HTERT RPE-1 (cell line): ENCODE results near the gene ABHD12.
"Not testable (repeated sequence)": the region's sequence is repeated elsewhere in the genome, so short reads cannot be mapped to it uniquely, and the experiment has no call there.

ENCODE experiments used
- in situ Hi-C: fragments of 300-500 bp; cut with MboI; formaldehyde crosslinking; loops from 4 replicates; pipeline ENCODE4 v1.14.3; 2020; ENCODE audit warnings: low sequenced_read_pairs

The ABHD12 gene

DNA sequence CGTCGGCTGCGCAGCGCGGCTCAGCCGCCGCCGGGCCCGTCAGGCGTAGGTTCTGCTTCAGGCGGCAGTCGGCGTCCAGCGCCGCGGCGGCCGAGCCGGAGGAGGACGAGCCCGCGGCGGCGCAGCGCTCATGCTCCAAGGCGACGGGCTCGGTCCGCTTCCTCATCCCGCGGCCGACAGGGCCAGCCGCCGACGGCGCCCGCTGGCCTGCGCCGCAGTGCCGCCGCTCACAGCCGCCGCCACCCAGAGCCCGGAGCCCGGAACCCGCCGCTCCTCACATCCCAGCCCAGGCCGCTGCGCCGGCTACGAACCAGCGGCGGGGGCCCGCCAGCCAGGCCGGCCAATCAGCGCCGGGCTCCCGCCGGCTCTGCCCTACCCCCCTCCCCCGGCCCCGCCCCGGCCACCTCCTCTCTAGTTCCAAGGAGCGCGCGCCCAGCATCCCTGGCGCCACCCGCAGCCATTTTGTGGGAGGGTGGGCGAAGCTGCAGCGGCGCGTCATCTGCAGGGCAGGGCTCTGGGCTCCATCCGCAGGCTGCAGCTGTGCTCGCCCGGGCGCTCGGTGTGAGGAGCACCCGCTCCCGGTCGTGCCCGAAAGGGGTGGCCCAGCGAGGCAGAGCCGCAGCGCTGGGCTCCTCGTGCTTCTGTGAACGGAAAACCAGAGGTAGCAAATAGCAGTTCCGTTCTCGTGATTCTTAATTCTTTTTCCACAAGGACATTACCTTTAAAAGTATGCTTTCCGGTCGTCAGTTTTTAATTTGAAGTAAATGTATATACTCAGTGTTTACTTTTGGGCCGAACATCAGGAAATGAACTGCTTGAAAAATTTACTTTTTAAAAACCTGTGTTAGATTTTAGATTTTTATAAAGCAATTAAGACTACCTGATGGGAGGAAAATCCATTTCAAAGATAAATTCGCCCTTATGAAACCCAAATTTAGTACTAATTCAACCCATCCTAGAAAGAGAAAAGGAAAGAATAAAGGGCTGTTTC, at the start of gene ABHD12:
ABHD12 (minus strand) TSS at position 298 of the 991 bp plus-strand sequence; CDS start at position 166, 132 bp downstream.
- in situ Hi-C loops: no loop called here

DNA sequence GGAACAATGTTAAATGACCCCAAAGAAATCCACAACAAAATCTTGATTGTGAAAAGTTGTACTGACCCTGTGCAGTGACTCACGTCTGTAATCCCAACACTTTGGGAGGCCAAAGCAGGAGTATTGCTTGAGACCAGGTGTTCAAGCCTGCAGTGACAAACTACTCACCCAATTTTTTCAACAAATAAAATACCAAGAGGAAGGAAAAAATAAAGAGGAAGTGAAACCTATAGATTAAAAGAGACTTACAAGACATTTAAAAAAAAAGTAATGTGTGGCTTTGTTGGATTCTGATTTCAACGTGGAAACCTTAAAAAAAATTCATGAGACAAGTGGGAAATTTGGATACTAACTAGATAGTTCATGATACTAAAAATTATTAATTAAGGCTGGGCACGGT, 48.7 kb upstream of the ABHD12 start:
- in situ Hi-C loops: no loop called here

DNA sequence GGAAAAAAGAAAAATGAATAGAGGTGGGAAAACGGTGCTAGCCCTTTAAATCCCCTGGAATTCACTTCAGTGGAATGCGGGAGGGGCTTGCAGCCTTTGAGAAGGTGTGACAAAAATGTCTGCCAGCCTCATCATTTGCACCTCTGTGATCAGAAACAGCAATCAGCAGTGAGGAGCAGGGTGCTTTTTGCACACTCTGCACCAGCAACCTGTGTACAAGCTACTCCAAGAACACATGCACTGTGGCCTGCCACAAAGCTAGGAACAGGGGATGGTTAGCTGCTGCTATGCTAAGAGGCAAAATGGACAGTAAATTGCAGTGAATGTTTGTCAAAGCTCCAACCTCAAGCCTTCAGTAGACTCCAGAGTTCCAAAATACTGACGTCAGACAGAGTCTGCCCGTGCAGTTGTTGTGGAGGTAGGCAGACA, 46.5 kb upstream of the ABHD12 start:
- in situ Hi-C loops: no loop called here

DNA sequence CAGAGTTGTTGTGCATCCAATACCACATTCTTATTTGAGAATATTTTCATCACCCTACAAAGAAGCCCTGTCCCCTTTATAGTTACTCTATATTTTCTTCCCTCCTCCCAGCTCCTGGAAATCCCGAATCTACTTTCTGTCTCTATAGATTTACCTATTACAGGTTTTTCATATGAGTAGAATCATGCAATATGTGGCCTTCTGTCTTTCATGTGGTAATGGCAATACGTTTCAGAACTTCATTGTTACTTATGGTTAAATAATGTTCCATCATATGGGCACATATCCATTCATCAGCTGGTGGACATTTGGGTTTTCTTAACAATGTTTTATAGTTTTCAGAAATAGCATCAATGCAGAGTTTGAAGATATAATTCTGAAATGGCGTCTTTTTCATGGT, 33.9 kb upstream of the ABHD12 start:
- in situ Hi-C loops: no loop called here

DNA sequence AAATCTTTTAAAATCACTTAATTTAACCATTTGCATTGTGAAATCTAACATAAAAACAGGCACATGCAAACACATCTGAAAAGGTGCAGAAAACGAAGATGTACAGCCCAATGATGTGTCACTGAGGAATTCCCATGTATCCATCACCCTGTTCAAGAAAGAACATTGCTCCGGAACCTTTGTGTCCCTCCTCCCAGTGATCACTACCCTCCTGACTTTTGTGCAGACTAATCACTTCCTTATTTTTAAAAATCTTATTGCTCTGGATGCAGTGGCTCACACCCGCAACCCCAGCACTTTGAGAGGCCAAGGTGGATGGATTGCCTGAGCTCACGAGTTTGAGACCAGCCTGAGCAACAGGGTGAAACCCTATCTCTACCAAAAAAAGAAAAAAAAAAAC, 31.4 kb upstream of the ABHD12 start:
- in situ Hi-C loops: no loop called here

DNA sequence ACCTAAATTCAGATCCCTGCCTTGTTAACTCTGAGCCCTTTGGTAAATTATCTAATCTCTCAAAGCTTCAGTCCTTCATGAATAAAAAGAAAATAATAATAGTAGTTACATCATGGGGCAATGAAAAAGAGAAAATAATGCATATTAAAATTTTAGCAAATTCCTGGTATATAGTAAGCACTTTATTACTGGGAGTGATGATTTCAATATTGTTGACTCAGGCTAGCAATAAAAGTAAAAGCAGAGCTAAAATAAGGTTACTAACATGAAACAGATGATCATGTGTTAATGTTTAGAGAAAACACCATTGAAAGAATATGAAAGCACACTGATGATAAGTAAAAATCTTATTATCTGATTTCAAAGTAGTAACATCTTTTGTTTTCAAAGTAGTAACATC, 30.5 kb upstream of the ABHD12 start:
- in situ Hi-C loops: no loop called here

DNA sequence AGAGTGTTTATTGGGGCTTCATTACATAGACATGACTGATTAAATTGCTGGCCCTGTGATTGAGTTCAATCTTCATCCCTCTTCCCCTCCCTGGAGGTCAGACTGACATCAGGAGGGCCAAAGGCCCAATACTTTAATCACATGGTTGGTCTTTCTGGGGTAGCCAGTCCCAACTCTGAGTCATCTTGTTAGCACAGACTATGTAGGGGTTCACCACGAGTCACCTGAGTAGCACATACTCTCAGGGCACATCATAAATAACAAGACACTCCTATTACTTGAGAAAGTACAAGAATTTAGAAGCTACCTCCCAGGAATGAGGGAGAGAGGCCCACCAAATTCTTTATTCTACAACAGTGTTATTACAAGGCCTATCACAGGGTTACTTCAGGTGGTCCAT, 28.1 kb upstream of the ABHD12 start:
- in situ Hi-C loops: no loop called here

DNA sequence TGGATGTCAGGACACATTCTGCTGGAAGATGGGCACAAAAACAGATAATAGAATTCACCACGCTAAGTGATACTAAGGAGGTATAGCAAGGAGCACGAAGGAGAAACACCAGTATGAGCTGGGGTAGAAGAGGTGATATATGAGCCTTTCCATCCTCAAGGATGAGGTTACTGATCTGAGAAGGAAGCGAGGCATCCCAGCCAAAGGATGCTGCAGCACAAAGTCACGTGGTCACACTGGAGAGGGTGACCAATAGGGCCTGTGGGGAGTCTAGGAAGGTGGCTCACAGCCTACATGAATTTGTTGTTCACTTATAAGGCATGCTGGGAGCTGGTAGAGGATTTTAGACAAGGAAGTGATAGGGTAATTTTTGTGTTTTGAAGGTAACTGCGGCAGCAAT, 18.3 kb upstream of the ABHD12 start:
- in situ Hi-C loops: no loop called here

DNA sequence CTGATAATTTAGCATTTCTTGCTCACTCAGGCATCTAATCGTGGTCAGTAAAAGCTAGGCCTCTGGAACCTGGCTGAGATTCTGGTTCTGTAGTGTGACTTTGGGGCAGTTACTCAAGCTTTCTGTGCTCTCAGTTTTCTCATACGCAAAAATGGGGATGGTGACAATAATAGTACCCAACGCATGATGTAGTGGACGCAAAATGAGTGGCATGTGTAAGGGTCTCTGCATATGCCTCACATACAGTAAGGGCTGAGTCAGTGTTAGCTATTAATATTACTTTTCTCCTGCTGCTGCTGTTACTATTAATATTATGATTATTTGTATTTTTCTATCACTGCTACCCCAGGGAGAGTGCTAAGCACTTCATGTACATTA, 17.5 kb upstream of the ABHD12 start:
- in situ Hi-C loops: no loop called here

DNA sequence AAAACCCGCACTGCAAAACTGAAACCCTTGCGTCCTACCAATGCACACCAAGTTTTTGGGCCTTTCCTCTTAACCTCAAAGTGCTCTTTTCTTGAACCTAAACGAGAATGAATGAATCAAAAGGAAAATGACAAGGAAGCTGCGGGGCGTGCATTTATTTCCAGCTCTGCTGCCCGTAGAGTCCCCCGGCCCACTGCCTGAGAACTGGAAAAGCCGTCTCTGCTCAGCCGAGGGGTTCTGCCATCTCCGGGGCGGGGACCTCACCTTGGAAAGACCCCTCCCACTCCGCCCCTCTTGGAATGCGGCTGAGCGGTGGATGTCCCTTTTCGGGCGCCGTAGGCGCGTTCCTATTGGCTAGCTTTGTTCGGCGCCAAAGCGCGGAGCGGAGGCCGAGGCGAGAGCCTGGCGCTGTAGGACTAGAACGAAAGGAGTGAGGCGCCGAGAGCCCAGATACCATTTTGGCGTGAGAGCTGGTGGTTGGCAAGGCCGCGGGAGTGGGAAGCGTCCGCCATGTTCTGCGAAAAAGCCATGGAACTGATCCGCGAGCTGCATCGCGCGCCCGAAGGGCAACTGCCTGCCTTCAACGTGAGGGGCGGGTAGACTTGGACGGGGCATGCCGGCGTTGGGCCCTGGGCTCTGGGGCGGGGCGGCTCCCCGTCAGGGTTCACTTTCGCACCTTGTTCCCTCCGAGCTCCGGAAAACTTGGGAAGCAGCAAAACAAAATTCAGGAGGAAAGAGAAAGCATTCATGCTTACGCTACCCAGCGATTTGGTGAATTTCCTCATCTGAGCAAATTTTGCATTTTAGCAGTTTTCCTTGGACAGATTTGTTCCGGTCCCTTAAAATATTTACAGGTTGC, 16.9 kb upstream of the ABHD12 start, which contains the start of gene GINS1:
GINS1 (plus strand) TSS at position 363 of the 859 bp plus-strand sequence; CDS start at position 511, 148 bp downstream.
- in situ Hi-C loops: no loop called here

DNA sequence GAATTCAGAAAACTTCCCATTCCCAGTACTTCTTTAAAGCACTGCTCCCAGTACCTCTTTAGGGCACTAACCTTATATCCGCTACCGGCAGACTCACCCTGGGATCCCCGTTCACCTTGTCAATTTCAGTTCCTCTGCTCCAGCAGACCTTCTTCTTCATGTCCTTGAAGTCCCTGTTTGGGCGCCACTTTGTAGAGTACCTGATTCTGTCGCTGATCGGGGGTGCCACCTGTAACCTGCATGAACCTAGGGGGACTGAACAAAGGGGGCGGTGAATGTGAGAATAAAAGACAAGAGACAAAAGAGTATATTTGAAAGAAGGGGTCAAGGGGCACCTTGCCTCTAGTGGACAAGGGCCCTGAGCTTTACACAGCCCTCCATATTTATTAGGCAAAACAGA, 11.9 kb upstream of the ABHD12 start:
- in situ Hi-C loops: no loop called here

DNA sequence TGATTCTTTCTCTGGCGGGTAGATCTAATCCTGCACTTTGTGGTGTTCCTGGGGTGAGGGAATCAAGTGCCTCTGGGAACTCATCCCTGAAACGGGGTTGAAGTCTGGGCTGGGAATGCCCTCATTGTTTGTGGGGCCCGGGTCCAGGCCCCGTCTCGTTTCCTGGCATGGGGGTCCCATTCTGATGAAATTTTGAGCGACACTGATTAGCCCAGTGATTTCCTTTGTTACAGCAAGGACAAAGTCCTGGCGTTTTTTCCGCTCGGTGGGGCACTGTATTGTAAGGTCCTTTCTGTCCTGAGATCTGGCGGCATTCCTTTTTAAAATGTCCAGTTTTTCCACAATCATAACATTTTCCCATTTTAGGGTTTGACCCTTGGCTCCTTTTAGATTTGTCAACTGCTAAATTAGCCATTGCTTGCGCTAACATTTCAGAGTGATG, 9.7 kb upstream of the ABHD12 start:
- in situ Hi-C loops: not testable (repeated sequence)

DNA sequence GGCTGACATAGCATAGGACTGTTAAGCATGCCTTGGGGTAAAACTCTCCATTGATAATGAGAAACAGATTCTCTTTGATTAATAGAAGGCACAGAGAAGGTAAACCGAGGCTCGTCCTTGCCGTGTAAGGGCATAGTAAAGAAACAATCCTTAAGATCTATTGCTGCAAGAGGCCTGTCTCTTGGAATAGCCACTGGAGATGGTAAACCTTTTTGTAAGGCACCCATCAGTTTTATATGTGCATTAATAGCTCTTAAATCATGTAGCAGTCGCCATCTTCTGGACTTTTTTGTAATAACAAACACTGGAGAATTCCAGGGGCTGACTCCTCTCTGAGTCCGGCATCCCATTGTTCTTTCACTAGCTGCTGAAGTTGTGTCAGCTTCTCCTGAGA, 8.4 kb upstream of the ABHD12 start:
- in situ Hi-C loops: no loop called here

DNA sequence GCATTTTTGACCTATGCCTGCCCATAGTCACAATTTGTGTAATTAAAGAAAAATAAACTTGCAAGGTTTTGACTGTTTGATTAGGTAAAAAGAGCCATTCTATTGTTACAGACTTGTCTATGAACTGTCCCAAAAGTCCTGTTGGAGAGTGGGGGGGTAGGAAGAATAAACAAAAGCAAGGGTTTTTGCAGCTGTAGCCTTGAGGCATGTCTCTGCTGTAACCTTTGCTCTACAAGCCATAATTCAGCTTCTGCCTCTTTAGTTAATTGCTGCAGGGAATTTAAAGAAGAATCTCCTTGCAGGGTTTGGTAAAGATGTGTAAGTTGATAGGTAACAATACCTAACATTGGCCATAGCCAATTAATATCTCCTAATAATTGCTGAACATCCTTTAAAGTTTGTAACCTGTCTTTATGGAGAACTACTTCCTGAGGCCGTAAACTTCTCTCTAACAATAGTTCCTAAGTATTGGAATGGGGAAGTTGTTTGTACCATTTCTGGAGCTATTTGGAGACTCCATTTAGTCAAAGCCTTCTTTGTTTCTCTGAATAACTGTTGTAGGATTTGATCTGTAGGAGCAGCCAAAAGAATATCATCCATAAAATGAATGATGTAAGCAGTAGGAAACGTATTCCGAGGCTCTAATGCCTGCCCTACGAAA, 7.9 kb upstream of the ABHD12 start:
- in situ Hi-C loops: no loop called here

DNA sequence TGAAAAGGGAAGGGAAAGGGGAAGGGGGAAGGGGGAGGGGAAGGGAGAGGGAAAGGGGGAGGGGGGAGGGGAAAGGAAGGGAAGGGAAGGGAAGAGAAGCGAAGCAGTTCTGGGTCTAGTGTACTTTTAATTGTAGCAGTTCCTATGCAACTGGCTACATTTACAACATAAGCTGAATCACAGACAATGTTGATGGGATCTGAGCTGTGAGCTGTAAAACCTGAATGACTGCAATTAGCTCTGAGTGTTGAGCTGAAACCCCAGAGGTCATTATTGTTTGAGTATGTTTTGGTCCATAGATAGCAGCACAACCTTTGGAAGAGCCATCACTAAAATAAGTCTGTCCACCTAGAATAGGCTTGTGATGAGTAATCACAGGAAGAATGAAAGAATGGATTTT, 7.2 kb upstream of the ABHD12 start:
- in situ Hi-C loops: no loop called here

DNA sequence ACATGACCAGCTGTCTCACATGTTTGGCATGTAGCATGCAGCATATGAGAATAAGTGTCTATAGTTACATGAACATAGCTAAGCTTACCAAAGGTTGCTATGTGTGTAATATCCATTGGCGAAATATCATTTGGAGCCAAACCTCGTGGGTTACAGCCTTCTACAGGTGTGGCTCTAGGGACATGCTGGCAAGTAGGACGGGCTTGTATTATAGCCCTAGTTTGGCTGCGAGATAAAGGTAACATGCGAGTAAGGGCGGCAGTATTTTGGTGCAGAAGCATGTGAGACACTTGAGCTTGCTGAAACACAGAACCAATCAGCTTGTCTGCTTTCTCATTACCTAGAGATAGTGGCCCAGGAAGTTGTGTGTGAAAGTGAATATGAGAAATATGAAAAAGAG, 6.5 kb upstream of the ABHD12 start:
- in situ Hi-C loops: no loop called here

DNA sequence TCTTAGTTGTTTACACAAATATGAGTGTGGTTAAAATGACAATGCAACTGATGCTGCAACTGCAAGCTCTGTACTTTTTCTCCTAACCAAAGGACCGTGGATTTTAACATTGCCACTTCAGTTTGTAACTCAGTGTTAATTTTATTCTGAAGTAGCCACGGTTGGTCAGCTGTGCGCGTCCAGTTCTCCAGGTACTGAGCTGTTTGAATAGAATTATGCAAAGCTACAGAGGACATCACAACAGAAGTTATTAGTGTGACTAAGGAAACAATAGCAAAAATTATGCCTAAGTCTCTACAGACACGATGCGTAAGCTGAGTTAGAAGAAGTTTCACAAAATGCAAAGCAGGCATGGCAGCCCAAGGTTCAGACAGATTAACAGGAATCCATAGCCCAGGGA, 4.4 kb upstream of the ABHD12 start:
- in situ Hi-C loops: no loop called here

DNA sequence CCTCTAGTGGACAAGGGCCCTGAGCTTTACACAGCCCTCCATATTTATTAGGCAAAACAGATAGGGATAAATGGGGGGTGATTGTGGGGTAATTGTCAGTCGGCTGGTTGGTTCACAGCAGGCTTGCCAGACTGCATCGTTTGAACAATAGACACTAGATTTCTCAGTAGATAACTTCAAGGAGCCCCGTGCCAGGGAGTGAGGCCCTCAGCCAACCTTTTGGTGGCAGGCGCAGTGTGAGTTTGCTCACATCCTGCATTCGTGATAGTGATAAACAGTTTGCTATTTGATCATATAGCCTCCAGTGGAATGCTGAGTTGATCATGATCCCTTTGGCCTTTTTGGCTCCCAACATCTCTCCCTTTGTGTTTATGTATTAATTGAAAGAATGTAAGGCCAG, 3.6 kb upstream of the ABHD12 start:
- in situ Hi-C loops: no loop called here

DNA sequence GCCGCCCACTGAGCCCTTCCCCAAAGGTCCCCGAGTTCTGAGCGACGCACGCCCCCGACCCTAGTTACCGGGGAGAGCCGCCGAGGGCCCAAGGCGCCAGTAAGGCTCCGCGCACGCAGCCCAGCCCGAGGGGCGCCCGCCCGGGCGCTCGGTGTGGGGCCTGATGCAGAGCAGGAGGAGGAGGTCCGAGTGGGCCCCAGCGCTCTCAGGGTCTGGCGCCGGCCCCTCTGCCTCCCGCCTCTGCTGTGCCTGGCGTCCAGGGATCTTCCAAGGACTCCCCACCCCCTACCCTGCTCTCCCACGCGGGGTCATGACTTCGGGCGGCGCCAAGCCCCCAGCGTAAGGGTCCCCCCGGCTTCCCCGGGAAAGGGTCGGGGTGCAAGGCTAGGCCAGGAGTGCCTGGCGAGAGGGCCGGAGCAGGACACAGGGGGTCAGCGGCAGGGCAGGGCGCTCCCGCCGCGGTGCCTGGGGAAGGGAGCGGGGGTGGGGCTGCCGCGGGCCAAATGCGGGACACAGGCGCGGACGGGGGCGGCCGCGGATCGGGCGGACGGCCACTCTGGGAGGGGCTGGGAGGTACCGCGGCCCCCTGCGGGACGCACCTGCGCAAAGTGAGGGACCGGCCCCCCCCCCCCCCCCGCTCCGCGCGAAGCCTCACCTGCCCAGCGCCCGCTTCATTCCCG, 637 bp downstream of the ABHD12 start:
- in situ Hi-C loops: no loop called here

DNA sequence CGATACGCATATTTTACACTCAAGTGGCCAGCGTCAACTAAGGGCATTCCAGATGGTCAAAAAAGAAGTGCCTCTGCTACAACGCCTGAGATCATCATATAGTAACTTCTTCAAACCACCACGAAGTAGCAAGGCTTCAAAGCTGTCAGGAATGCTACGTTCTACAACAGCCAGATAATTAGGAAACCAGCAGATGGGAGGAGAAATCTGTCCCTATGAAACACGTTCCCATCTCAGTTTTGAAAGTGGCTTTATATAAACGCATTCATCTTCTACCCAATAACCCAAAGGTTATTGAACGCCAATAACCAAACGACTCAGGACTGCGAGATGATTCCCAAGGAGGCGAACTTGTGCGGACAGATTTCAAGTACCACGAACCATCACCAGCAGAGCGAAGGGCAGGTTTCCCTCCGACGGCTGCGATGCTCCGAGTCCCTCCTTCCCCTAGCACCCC, 1.2 kb downstream of the ABHD12 start:
- in situ Hi-C loops: no loop called here
